ENCODE data around the gene ZSCAN1.

Gene ZSCAN1

DNA sequence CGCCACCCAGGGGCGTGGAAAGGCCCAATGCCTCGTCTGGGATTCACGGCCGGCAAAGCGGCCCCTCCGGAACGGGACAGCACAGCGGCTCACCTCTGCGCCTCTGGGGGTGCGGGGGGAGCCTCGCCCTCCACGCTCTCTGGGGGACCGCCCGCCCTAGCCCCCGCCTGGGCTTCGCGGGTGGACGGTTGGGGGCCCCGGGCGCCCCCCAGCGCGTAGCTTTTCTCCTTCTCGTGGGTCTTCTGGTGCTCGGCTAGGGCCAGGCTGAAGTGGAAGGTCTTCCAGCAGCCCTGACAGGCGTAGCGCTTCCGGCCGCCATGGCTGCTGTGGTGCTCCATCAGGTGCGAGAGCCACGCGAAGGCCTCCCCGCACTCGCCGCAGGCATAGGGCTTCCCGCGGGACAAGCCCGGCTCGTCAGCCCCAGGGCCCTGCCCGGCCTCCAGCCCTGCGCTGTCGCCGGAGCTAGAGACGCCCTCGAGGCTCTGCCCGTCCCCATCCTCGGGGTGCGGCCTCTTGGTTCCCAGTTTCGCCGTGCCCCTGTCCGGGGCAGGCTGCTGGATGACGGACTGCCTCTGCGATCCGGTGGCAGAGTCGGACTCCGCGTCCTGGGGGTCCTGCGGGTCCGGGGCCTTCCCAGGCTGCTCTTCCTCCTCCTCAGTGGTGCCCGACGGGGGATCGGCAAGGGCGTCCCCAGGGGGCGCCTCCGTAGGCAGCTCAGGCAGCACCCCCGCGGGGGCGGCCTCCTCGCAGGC, 50.9 kb downstream of the ZSCAN1 start:
- DNase-seq, result no peak

DNA sequence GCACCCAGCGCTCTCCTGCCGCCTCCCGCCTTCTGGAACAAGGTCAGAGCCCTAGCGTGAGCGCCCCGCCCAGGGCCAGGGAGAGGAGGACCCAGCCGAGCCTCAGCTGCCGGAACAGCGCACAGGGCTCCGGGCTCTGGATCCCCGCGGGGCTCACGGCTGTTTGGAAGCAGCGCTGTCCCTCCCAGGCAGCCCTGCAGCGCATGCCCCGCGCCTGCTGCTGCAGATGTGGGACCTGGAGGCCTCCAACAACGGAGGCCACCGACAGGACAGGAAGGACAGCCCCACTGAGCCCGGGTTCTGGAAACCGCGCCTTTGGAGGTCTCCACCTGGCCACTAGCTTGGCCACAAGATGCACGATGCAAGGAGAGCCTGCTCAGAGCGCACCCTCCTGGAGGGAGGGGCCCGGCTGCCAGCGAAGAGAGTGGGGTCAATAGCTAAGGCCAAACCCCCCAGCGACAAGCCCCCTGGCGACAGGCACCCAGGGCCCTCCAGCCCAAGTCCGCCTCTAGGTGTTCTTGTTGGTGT, 51.6 kb downstream of the ZSCAN1 start:
- no peak for DNase-seq

DNA sequence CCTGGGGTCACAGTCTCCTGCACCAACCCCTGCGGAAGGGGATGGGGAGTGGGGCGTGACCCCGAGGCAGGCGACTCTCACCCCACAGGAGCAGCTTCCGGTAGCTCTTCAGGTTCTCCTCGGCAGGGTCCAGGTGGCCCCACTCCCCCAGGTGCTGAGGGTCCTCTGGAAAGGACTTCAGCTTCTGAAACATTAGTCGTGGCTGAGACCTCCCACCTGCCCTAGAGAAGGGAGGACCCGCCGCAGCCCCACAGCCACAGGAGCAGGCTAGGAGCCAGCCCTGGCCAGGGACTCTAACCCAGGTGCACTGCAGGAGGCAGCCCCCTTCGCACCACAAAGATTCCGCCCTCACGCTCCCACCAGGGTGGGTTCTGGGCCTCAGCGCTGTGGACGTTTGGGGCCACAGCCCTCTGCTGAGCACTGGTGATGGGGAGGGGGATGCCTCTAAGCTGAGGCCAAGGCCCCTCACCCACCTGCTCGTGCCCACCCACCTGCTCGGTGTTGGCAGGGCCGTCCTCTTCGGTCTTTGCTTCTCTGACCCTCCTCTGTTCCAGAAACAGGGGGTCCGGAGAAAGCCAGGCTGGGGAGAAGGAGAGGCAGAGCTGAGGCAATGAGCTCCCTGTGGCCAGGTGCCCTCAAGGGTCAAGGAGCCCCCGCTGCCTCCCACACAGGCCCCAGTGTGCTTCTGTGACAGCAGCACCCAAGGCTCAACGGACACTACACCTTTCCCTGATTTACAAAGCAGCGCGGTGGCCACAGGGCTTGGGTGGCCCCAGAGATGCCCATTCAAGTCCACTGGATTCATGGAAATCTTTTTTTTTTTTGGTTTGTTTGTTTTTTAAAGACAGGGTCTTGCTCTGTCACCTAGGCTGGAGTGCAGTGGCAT, 53.2 kb downstream of the ZSCAN1 start:
- DNase-seq, result no peak

- no peak for DNase-seq
These were observed 54.8 kb downstream of the ZSCAN1 start for GRCh38 chr19:58088521-58089052.

GRCh38 chr19:58089846-58090245, 56.0 kb downstream of the ZSCAN1 start:
- DNase-seq, result no peak

DNA sequence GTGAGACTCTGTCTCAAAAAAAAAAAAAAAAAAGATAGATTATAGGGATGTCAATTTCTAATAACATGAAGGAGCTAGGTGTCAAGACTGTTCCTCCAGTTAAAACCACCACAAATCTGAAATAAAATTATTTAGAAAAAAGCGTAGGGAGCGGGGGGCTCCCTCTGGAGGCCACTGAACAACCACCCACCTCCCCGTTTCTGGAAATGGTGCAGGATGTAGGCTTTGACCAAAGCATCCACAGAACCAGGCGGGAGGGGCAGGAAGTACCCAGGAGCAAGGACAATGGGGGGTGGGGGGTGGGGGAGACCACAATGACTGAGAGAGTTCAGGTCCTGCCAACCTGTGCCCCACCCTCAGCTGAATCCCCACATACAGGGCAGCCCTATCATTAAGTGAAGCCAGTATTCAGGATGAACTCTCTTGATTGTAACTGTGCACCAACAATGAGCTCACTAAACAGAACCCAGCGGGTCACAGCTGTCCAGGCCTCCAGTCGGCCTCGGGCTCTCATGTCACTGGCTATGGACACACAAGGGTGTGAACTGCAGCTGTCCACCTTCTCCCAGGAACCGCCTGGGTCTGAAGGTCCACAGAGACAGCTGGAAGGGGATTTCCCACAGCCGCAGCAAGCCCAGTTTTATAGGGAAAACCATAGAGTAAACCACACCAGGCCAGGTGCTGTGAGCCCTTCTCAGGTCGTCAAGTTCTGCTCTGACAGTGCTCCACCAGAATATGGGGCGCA, 57.6 kb downstream of the ZSCAN1 start:
- DNase-seq, result no peak

DNA sequence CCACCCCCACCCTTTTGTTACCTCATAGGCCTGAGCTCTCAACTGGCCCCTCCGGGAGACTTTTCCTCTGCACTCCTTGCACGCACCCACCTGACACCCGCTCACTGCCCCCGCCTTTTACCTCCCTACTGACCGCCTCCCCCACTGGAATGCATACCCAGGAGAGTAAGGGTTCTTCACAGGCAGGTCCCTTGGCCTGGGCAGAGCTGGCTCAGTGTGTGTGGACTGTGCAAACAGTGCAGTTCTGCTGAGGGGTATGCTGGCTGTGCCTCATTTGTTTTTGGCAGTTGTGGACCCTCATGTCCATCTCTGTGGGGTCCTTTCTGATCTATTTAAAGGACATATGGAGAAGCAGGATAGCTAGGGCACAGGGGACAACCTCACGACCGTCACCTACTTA, 59.2 kb downstream of the ZSCAN1 start:
- DNase-seq, result no peak

DNA sequence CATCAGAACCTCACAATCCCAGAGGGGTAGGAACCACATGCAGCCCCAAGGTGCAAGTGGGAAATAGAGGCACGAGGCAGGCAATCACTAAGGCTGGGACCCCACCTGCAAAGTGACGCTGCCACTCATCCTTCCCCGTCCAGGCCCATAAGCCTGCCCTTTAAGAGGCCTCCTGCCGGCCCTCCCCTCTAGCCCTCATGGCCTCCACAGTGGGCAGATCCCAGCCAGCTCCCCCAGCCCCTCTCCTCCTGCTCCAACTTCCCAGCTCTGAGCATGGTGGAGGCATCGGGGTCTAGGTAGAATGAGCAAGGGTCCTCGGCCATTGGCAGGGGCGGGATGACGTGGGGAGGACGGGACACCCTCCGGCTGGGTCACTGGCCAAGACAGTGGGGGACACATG, 61.5 kb downstream of the ZSCAN1 start:
- DNase-seq, result no peak

DNA sequence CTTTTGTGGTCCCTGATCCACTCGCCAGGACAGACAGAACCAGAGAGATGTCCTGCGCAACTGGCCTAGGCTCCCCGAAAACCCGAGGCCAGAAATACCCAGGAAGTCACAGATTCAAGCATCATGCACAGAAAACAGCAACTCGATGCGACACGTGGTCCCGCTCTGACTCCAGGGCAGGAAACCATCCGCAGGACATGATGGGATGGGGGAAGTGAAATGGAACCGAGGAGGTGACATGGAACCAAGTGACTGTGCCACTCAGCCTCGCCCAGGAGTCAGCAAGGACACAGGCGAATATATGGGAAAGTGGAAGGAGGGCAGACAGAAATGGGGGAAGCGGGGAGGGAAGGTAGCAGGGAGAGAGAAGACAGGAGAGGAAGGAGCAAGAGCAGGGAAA, 63.1 kb downstream of the ZSCAN1 start:
- no peak for DNase-seq

- DNase-seq, result no peak
These were observed 63.5 kb downstream of the ZSCAN1 start for GRCh38 chr19:58097349-58097748.

DNA sequence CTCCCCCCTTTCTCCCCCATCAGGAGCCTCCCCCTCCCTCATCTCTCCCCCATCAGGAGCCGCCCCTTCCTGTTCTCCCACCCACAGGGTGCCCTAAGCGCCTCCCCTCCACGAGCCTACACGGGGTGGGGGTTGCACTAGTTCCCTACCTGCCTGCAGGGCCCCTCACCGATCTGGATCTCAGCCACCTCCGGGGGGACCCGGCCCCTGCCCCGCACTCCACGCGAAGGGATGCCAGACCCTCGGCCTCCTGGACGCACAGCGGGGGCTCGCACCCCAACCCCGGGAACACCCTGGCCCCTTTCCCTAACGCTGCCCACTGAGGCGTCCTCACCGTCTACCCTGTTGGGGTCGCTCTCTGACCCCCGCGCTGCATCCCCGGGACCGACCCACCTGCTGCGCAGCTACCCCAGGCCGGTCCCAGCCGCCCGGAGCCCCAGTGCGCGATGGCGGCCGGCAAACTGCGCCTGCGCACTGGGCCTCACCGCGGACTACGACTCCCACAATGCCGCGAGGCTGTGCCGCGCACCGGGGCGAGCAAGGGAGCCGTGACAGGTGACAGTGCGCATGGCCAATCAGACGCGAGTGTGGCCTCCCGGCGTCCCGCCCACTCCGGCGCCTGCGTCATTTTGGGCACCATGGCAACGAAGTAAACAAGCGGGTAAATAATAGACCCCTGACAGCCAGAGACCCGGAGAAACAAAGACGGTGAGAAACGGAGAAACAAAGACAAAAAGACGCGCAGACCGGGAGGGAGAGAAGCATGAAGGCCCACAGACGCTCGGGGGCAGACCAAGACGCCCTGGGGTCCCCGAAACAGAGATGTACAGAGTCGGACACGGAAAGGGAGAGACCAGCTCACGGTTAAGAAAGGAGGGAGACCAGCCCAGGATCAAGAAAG, 64.2 kb downstream of the ZSCAN1 start, which contains the start of gene ZSCAN18:
TSS of gene ZSCAN18 (minus strand) at position 451 of the 901 bp plus-strand sequence. CDS start 7,964 bp downstream, outside the sequence.
- peak; percentile 94 for DNase-seq

DNA sequence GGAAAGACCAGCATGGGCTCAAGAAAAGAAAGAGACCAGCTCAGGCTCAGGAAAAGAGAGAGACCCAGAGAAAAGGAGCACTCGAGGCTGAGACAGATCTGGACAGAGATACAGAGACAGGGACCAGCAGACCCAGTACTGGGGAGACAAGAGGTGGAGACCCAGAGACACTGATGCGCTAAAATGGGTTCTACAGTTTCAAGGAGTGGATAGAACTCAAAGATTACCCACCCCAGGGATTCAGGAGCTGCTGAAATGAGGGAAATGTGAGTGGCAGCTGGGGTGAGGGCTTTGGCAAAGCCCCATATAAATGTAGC, 64.8 kb downstream of the ZSCAN1 start:
- no peak for DNase-seq

Data from NCI-H69 (cell line).